ENCODE measurements around the gene C21orf91. TPM values are rescaled to one million over a fixed set of nuclear protein-coding genes. Genes with fewer than 3 reads are reported as not detected.

The C21orf91 gene
- total and polyA plus RNA-seq, 2 experiments from 2014 or later = 10.9 to 20.0 TPM

DNA sequence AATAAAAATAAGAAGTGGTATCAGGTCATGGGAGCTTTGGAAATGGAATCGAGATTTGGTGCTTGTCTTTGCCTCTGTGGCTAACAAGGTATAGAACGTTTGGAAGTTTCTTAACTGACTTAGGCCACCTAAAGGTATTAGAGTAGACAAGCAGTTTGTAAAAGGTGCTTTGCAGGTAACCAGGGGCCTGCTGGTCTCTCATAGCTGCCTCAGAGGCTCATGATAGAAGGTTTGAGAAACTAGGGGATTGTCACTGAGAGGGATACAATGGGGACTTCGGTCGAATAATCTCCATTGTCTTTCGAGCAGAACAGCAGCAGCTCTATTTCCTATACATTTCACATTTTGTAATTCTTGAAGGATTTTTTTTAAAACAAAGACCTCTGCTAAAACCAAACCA is 37.6 kb downstream of the C21orf91 start:
- no peak overlapping the region for H3K27ac Mint-ChIP-seq
- peaks cover 17% of the 10 kb centered on the region for H3K4me1 Mint-ChIP-seq
- H3K4me3 Mint-ChIP-seq = no peak overlapping the region
- Histone ChIP-seq H3K4me2 (peak overlapping the region; percentile 35; the same call in 1 of the 2 replicates), H3K27ac (ENCODE audit: low read depth) (no peak overlapping the region), H3F3A (replicated peaks; ENCODE audit: low read depth) (no peaks in the 10 kb centered on the region), H3K36me3 (ENCODE audit: insufficient read depth) (peaks cover 8% of the 10 kb centered on the region; the same call in 1 of the 2 replicates), H3K4me3 (no peak overlapping the region), H3K4me1 (ENCODE audit: insufficient read depth) (peaks cover 19% of the 10 kb centered on the region), H3K9me2 (ENCODE audit: insufficient read depth) (peaks cover 3% of the 10 kb centered on the region), H2AFZ (no peak overlapping the region), H3K27me3 (ENCODE audit: insufficient read depth) (no peaks in the 10 kb centered on the region), H4K20me1 (replicated peaks; ENCODE audit: insufficient read depth) (no peaks in the 10 kb centered on the region), H3K79me2 (replicated peaks; ENCODE audit: insufficient read depth) (no peaks in the 10 kb centered on the region)
- peaks cover 43% of the 10 kb centered on the region for H3K36me3 Mint-ChIP-seq (ENCODE audit: low read depth)
- H3K27me3 Mint-ChIP-seq (ENCODE audit: insufficient read depth, low read depth, poor library complexity) = no peaks in the 10 kb centered on the region
- no peak for TF ChIP-seq EZH2phosphoT487 (IDR thresholded peaks at IDR 0.05; ENCODE audit: unreplicated experiment)
- TF ChIP-seq ZNF114 (CRISPR knock-in tag; IDR thresholded peaks at IDR 0.05) = no peak
- H3K9me3 Mint-ChIP-seq = peaks cover 5% of the 10 kb centered on the region; the same call in 2 of the 3 replicates
- DNase-seq (ENCODE audit: low spot score) (no peak), ATAC-seq (peak; percentile 54)

DNA sequence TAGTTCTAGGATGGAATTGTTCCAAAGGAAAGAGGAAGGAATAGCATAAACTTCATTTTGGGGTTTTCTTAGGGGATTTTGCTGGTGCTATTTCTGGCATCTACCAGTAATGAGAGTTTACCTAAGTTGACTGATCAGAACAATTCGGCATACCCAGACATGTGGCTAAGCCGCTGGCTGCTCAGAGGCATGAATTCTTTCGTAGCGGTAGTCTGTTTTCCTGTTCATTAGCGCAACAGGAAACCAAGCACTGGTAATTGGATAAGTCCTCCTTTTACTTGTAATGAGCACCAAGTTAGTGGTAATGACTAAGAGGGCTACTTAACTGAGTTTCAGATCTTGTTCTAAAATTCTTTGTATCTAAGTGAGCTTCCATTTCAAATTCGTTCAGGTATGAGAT is 38.6 kb downstream of the C21orf91 start:
- H3K36me3 Mint-ChIP-seq (ENCODE audit: low read depth) = peaks cover 33% of the 10 kb centered on the region
- H3K9me2 ChIP-seq (ENCODE audit: insufficient read depth) = no peaks in the 10 kb centered on the region; the same call in 1 of the 2 replicates
- peaks cover 17% of the 10 kb centered on the region for H3K4me1 Mint-ChIP-seq
- no peak for TF ChIP-seq EZH2phosphoT487 (IDR thresholded peaks at IDR 0.05; ENCODE audit: unreplicated experiment)
- no peak for TF ChIP-seq STAT1 (IDR thresholded peaks at IDR 0.05; ENCODE audit: unreplicated experiment)
- TF ChIP-seq, protein P1, sequence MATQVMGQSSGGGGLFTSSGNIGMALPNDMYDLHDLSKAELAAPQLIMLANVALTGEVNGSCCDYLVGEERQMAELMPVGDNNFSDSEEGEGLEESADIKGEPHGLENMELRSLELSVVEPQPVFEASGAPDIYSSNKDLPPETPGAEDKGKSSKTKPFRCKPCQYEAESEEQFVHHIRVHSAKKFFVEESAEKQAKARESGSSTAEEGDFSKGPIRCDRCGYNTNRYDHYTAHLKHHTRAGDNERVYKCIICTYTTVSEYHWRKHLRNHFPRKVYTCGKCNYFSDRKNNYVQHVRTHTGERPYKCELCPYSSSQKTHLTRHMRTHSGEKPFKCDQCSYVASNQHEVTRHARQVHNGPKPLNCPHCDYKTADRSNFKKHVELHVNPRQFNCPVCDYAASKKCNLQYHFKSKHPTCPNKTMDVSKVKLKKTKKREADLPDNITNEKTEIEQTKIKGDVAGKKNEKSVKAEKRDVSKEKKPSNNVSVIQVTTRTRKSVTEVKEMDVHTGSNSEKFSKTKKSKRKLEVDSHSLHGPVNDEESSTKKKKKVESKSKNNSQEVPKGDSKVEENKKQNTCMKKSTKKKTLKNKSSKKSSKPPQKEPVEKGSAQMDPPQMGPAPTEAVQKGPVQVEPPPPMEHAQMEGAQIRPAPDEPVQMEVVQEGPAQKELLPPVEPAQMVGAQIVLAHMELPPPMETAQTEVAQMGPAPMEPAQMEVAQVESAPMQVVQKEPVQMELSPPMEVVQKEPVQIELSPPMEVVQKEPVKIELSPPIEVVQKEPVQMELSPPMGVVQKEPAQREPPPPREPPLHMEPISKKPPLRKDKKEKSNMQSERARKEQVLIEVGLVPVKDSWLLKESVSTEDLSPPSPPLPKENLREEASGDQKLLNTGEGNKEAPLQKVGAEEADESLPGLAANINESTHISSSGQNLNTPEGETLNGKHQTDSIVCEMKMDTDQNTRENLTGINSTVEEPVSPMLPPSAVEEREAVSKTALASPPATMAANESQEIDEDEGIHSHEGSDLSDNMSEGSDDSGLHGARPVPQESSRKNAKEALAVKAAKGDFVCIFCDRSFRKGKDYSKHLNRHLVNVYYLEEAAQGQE (IDR thresholded peaks at IDR 0.05; ENCODE audit: unreplicated experiment) = no peak
- TF ChIP-seq EZH2 (IDR thresholded peaks at IDR 0.05; ENCODE audit: low read depth, unreplicated experiment) = no peak
- TF ChIP-seq CREB1 (CRISPR knock-in tag; IDR thresholded peaks at IDR 0.05; ENCODE audit: low read depth) = no peak
- no peak for TF ChIP-seq NANOG (IDR thresholded peaks at IDR 0.05; ENCODE audit: borderline replicate concordance)
- TF ChIP-seq, protein P2, sequence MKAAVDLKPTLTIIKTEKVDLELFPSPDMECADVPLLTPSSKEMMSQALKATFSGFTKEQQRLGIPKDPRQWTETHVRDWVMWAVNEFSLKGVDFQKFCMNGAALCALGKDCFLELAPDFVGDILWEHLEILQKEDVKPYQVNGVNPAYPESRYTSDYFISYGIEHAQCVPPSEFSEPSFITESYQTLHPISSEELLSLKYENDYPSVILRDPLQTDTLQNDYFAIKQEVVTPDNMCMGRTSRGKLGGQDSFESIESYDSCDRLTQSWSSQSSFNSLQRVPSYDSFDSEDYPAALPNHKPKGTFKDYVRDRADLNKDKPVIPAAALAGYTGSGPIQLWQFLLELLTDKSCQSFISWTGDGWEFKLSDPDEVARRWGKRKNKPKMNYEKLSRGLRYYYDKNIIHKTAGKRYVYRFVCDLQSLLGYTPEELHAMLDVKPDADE (IDR thresholded peaks at IDR 0.05) = no peak
- no peak for TF ChIP-seq ZNF331 (CRISPR knock-in tag; IDR thresholded peaks at IDR 0.05; ENCODE audit: low read depth)
- TF ChIP-seq, protein P3, sequence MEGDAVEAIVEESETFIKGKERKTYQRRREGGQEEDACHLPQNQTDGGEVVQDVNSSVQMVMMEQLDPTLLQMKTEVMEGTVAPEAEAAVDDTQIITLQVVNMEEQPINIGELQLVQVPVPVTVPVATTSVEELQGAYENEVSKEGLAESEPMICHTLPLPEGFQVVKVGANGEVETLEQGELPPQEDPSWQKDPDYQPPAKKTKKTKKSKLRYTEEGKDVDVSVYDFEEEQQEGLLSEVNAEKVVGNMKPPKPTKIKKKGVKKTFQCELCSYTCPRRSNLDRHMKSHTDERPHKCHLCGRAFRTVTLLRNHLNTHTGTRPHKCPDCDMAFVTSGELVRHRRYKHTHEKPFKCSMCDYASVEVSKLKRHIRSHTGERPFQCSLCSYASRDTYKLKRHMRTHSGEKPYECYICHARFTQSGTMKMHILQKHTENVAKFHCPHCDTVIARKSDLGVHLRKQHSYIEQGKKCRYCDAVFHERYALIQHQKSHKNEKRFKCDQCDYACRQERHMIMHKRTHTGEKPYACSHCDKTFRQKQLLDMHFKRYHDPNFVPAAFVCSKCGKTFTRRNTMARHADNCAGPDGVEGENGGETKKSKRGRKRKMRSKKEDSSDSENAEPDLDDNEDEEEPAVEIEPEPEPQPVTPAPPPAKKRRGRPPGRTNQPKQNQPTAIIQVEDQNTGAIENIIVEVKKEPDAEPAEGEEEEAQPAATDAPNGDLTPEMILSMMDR (conservative IDR thresholded peaks at IDR 0.05; ENCODE audit: low read depth in 2 of 2) = no peak
- TF ChIP-seq POLR2AphosphoS5 (IDR thresholded peaks at IDR 0.05; ENCODE audit: low read depth) = no peak
- TF ChIP-seq JUNB (IDR thresholded peaks at IDR 0.05; ENCODE audit: unreplicated experiment) = no peak
- no peak for TF ChIP-seq ZNF114 (CRISPR knock-in tag; IDR thresholded peaks at IDR 0.05)

More for the DNA sequence above, 38.6 kb downstream of the C21orf91 start:
- Mint-ChIP-seq H3K27ac (no peak overlapping the region), H3K27me3 (ENCODE audit: insufficient read depth, low read depth, poor library complexity) (no peaks in the 10 kb centered on the region), H3K4me3 (no peak overlapping the region), H3K9me3 (no peaks in the 10 kb centered on the region; the same call in 1 of the 3 replicates)
- Histone ChIP-seq H3K4me2 (no peak overlapping the region), H4K20me1 (replicated peaks; ENCODE audit: insufficient read depth) (no peaks in the 10 kb centered on the region), H3F3A (replicated peaks; ENCODE audit: low read depth) (no peaks in the 10 kb centered on the region), H3K4me3 (no peak overlapping the region), H3K27me3 (ENCODE audit: insufficient read depth) (no peaks in the 10 kb centered on the region), H3K79me2 (replicated peaks; ENCODE audit: insufficient read depth) (no peaks in the 10 kb centered on the region), H3K4me1 (ENCODE audit: insufficient read depth) (peaks cover 19% of the 10 kb centered on the region), H2AFZ (no peak overlapping the region), H3K27ac (ENCODE audit: low read depth) (no peak overlapping the region), H3K36me3 (ENCODE audit: insufficient read depth) (peaks cover 2% of the 10 kb centered on the region; the same call in 1 of the 2 replicates)
- DNase-seq (ENCODE audit: low spot score) (no peak), ATAC-seq (no peak)

Data from GM23338 (cell line).